AG08396 (cell line): Measurements from ENCODE around the gene CD164L2.

Experiments used
- DNase-seq: peaks from one replicate; pipeline ENCODE4 v3.0.0; 2012; ENCODE audit warnings: low spot score, mixed read lengths

CD164L2 gene

DNA sequence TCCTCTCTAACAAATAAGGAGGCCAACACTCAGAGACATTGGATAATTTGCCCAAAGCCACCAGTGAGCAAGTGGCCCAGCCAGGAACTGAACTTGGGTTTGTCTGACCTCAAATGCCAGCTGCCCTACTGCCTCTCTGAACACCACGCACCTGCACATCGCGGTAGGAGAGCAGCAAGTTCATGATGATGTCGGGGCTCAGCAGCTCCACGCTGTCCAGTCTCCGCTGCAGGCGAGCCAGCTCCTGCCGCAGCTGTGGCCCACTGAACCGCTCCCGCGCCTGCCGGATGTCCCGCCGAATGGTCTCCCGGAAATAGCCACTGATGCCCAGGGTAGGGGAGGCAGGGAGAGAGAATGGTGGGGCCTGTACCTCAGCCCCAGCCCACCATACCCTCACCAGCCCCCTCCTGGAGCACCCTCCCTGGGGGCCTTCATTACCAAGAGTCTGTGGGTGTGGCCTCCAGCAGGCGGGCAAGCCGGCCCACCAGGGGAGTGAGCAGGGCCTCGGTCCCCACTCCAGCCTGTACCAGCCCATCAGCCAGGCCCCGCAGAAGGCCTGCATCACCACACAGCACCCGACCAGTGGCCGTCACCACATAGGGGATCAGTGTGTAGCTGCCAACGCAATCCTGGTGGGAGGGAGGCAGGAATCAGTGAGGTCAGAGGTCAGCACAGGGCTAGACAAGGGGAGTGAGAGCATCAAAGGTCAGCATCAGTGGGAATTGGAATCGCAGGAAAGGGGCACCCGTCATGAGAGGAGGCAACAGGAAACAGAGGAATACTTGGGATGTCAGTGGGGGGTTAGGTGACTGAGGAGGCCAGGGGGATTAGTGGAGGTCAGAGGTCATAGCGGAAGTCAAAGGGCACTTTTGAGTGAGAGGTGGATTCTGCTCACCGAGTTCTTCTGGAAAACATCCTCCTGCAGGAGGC is 19.1 kb downstream of the CD164L2 start:
- no peak for DNase-seq

DNA sequence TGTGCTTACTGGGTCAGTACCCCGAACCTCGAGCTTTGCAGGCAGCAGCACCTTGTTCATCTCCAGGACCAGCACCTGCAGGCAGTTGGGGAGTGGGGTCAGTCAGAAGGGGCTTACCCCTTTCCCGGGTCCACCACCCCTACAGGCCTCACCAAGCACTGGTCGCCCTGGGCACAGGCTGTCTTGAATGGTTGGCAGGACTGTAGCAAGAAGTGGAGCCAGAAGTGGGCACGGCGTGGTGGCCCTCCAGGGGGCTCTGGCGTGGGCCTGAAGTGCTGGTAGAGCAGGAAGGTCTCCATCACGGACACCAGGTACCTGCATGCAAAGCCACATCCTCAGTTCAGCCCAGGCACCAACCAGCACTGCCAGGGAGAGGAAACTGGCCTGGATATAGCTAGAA is 21.6 kb downstream of the CD164L2 start:
- DNase-seq: no peak

DNA sequence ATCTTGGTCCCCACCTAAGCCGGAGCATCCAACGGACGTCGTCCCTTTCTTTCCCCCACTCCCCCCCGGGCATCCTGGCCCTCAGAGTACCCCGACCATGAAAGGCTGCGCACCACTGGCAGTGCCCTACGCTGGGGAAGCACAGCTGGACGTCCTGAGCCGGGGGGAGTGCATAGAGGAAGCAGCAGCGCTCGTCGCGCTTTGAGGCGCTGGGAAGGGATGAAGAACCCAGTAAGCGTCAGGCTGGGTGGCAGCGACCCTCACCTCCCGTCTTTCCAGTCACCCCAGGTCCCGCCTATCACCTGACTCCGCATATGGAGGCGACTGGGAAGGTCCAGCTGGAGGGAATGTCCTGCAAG is 22.1 kb downstream of the CD164L2 start:
- no peak for DNase-seq

DNA sequence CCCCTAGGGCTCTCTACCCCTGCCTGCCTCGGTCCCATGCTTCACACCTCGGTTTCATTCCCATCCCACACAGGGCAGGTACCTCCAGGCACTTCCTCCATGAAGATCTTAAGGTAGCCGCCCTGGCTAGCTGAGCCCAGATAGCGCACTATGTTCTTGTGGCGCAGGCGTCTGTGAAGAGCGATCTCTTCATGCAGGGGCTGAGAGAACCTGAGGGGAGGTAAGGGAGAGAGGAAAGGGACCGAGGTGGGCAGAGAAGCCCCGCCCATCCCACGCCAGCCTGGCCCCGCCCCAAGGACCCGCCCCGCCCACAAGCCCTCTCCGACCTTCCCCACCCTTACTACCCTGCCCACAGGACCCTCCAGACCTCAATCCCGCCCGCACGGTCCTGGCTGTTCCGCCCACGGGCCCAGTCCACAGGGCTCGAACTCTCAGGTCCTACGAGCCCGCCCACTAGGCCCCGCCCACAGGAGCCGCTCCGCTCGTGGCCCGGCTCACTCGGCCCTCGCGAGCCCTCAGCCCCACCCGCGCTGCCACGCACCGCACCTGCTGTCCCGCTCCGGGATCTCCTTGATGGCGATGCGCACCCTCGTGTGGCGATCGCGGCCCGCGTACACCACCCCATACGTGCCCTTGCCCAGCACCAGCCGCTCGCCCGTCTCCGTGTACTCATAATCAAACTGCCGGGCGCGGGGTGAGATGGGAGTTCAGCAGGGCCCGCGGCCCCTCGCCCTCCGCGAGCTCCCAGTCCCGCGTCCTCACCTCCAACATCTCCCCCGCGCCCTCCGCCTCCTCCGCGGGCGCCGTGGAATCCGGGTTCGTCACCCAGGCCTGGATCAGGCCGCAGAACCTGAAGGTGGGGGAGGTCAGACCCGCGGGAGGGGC is 22.7 kb downstream of the CD164L2 start:
- no peak for DNase-seq

DNA sequence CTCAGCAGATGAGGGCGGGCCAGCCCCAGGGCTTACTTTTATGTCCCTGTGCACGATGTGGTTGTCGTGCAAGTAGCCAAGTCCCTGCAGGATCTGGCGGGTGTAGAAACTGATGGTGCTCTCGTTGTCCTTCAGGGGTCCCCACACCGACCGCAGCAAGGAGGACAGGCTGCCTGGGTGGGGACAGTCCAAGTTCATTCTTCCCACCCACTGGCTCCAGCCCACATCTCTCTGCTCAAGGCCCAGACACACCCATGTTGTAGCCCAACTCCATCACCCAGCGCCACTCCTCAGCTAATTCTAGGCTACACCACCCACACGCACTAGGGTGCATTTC is 23.3 kb downstream of the CD164L2 start:
- no peak for DNase-seq

DNA sequence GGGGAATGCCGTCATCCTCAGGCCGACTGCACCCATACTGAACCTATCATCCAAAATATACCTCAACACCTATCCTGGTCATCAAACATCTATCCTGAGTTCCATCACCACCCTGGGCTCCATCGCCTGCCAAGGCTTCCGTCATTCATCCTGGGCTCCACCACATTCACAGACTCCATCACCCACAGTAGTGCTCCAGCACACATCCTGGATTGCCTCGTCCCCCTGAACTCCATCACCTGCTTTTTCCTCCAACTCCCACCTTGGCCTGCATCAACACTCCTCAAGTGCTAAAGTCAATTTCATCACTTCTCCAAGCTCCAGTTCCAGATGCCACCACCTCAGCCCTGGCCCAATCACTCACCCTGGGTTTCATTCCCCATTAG is 24.2 kb downstream of the CD164L2 start:
- no peak for DNase-seq

DNA sequence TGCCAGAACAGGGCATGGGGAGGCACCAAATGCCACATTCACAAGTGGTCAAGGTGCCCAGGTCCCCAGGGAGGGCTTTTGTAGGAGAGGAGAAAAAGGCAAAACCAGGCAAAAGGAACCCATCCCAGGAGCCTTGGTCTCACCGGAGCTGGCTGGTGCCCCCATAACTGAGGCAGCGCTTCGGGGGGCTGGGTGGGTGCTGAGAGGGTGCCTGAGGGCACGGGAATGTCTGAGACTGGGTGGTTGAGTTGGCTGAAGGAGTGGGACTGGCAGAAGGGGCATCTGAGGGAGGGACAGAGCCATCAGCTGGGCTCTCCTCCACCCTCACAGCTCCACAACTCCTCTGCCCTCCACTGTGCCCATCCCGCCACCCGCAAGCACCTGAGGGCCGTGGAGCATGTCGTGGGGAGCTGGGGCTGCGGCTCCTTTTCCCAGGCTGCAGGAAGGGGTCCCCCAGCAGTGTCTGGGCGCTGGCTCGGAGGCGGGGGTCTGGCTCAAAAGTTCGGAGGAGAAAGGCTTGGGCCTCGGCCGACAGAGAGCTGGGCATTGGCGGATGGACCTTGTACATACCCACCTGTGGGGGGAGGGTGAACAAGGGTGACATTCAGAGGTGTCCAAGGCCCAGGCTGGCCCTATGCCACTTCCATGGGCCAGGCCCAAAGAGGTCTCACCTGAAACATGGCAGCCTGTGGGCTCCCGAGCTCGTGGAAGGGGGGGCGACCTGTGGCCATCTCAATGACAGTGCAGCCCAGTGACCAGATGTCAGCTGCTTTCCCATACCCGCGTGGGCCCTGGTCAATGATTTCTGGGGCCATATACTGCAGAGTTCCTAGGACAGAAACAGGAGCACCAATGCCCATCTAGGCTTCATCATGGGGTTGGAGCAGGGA is 24.9 kb downstream of the CD164L2 start:
- no peak for DNase-seq

DNA sequence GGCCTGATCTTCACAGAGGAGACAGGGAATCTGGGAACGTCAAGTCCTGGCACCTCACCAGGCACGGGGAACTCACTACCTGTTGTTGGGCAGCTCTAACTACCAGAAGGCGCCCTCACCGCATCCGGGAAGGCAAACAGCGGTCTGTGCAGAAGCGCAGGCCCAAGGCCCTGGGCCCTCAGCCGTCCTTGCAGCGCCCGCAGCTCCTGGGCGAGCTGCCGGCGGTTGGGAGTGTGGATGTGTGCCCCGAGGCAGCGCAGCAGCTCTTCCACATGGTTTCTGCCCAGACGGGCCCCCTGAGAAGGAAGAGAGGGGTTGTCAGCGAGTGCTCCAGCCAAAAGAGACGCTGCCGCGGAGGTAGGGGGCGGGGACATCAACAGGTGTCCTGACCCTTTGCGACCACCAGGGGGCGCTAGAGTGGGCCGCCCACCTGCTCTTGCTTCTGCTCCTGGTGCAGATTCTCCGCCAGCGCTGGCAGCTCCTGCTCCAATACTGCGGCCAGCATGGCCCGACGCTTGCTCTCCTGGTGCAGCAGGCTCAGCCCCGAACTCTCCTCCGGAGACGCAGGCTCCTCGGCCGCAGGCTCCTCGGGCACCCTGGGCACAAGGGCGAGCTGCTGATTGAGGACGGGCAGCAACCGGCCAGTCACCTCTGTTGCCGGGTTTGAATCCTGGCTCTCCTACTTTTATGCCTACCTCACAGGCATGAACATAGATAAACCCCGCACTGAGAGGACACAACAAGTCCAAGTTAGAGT is 25.7 kb downstream of the CD164L2 start:
- DNase-seq: peak; percentile 92

DNA sequence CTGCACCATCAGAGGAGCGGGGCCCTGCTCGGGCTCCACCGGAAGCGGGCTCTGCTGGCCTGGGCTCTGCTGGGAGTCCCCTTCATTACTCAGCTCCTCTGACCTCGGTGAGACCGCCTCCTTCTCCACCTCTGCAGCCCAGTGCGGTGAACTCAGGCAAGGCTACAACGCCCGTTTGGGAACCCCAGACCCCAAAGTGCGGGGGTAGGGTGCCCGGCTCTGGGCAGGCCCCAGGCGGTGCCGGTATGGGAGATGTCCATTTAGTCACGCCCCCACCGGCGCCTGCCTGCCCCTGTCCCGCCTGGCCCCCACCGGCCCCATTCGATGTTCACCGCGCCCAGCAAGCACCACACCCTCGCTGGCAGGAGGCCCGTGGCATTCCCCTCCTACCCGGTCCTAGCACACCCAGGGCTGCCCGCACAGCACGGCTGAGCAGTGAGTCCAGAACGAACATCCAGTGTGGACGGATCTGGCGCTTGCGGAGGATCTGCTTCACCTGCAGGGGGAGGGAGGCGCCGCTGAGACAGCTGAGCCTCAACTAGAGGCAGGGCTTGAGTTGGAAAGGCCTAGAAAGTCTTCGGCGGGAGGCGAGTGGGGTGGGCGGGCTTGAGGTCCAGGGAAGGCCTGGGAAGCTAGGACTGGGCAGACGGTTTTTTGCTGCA is 26.4 kb downstream of the CD164L2 start:
- DNase-seq: no peak

DNA sequence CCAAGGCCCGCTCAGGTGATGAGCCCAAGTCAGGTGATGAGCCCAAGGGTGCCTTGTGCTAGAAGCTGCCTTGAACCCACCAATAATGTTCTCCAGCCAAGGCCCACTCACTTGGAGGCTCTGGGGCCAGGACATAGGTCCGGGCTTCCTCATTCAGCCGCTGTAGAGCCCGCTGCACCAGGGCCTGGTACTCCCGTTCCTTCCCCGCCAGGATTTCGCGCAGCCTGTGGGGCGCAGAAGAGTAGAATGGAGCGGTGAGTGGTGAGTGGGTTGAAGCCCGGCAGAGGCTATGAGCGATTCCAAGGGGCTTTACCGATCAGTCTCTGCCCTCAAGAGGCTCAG is 26.9 kb downstream of the CD164L2 start:
- no peak for DNase-seq

DNA sequence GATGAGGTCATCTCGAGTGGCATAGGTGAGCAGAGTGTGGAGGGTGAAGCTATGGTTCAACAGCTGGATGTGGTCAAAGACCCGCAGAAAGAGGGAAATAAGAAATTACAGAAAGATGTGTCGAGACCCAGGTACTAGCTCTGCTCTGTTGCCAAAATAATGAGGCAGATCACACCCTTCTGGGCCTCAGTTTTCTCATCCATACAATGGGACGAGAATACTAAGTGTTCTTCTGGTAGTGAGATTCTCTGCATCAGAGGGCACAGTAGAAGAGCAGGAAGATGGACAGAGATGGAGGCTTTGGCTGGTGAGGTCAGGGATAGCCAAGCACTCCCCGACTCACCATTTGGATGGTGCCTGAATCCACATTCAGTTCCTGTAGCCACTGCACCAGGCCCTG is 27.4 kb downstream of the CD164L2 start:
- no peak for DNase-seq

DNA sequence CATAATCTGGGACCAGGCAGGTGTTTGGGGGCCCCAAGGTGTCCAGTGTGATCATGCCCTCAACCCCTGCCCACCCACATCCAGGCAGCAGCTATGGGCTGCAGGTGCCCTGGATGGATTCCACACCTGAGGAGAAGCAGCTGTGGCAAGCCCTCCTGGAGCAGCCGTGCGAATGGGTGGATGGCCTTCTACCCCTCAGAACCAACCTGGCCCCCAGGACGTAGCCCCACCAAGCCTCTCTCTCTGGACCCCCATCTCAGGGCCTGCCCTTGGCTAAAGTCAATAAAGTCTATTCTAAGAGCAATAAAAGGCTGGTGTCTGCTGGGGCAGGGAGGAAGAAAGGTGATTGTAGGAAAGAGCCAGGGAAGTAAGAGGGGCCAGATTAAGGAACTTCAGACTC is 29.5 kb downstream of the CD164L2 start:
- DNase-seq: no peak

DNA sequence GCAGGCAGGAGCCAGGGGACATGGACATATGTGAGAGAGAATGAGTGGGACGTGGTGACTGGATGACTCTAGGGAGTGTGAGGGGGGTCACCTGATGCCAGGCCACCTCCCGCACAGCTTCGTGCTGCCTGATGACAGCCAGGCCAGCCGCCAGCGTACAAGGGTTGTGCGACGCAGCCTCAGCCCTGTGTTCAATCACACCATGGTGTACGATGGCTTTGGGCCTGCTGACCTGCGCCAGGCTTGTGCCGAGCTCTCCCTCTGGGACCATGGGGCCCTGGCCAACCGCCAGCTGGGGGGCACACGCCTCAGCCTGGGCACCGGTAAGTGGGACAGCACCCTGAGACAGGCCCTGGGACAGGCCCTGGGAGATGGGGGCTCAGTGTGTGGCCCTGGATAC is 30.0 kb downstream of the CD164L2 start:
- no peak for DNase-seq

DNA sequence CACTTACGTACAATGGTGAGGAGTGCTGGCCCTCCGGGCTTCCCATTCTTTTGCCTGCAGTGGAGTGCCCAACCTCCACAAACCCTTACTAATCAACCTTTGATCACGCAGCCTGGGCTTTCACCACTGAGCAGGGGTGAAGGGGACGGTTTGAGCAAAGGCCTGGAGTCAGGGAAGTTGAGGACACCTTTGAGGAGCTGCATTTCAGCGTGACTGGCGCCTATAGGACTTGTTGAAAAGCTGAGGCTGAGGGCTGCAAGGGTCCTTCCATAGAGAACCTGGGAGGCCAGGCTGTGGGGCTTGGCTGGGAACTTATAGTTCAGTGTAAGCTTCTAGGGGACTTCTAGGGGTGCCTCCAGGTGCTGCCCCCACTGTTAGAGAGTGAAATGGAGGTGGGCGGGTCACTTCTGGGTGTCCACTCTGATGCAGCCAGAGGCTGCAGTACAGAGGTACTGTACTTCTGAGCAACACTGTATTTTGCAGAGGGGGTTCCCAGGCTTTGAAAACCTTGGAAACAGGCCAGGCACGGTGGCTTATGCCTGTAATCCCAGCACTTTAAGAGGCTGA is 31.5 kb downstream of the CD164L2 start:
- DNase-seq: no peak

DNA sequence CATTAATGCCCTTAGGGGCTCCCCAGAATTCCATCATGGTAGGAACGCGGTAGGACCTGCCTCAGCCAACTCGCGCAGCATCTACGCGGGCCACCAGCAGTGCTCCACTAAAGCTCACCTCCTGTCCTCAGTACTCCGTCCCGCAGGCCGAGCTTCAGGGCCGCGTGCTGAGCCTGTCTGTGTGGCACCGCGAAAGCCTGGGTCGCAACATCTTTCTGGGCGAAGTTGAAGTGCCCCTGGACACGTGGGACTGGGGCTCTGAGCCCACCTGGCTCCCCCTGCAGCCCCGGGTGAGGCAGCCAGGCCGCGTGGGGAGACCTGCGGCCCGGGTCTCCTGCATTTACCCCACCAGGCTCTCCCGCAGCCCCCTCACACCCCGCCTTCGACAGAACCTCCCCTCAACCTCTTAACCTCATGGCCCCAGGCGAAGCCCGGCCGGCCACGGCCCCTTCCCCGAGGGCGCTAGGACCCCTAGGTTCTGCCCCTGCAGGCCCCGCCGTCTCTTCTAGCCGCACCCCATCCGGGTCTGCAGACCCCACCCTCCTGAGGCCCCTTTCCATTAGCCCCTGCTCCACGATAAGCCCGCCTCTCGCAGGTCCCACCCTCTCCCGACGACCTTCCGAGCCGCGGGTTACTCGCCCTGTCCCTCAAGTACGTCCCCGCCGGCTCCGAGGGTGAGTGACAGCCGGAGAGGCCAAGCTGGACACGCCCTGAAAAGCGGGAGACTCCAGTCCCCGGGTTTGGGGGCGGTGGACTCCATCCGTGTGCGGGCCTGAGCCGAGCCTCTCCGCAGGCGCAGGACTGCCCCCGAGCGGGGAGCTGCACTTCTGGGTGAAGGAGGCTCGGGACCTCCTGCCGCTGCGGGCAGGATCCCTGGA is 32.2 kb downstream of the CD164L2 start:
- DNase-seq: no peak

DNA sequence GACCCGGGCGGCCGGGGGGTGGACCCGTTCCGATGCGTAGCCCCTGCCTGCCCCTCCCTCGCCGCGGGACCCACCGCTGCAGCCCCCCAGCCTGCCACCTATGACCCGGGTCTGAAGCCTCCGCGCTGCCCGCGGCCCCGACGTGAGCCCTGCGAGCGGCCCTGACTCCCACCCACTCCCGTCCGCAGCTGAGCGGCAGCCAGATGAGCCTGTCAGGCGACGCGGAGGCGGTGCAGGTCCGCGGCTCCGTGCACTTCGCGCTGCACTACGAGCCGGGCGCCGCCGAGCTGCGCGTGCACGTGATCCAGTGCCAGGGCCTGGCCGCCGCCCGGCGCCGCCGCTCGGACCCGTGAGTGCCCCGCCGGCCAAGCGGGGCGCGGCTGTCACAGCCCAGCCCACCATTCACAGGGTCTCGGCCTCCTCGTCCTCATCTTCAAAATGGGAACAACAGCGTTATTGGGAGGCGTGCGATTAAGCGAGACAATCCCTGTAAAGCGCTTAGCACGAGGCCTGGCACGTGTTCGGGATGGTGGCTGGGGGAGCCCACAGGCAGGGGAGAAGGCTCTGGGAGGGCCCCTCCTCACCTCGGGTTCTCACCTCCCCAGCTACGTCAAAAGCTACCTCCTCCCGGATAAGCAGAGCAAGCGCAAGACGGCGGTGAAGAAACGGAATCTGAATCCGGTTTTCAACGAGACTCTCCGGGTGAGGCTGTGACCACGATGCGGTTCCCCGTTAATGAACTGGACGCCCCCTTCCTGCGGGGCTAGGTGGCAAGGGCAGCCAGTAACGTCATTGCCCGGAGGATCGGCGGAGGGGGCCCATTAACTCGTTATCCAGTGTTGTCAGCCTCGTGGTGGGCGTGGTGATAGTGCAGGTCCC is 33.1 kb downstream of the CD164L2 start:
- peak; percentile 91 for DNase-seq

DNA sequence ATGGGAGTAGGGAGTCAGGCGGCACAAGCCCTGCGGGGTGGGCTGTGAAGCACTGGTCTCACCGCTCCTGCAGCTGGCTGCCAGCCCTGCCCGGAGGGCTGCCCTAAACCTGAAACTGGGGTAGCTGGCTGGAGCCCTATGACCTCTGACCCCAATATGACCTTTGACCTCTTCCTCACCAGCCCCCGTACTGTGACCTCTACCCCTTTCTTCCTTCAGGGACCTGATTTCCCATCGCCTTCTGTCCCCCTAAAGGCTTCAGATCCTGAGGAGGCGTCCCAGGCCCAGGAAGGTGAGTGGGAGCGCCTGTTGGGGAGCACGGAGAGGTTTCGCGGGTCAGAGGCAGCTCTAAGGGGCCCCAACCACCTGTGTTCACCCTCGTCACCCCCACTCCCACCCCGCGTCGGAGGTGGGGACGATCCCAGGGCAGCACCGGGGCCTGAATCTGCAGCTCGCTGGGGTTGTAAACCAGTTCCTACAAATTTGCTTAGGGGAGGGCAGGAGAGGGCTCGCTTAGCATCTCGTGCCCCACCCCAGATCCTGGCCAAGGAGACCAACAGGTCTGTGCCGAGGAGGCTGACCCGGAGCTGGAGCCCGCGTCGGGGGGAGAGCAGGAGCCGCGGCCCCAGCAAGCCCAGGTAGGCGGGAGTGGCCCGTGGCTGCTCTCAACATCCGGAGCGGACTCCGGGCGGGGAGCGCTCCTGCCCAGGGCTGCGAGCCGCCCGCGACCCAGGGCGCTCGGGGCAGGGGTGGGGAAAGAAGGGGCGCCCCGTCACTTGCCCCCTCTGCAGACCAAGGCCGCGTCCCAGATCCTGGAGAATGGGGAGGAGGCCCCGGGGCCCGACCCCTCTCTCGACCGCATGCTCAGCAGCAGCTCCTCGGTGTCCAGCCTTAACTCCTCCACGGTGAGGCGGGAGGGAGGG is 34.0 kb downstream of the CD164L2 start:
- peak; percentile 59 for DNase-seq
